Adipose tissue (tissue), 3 donors: ENCODE data around the gene BACH2. TPM values are rescaled to one million over a fixed set of nuclear protein-coding genes. Genes with fewer than 3 reads are reported as not detected.
"Not testable (repeated sequence)": the region's sequence is repeated elsewhere in the genome, so short reads cannot be mapped to it uniquely, and the experiment has no call there.

ENCODE experiments used
- H3K27ac ChIP-seq: one replicate; pipeline ENCODE4 v1.5.1; 2013; ENCODE audit warnings: low read depth, low read length
- WGBS, 3 donors: extraction: QIAGEN DNeasy Blood & Tissue Kit; methylation state at CpG; one replicate each; pipeline ENCODE4 v1.1.7; 2013; 5-methylcytosine and 5-hydroxymethylcytosine counted together
- polyA plus RNA-seq, 3 donors: library from polyadenylated mRNA; stranded (reverse); fragments of 200-250 nt; gene quantifications; one replicate each; pipeline ENCODE4 v1.2.3, GENCODE V29; 2013
- donor health status: healthy with polysubstance abuse.
- donor health status: Bipolar disorder and iron deficiency.
- donor health status: healthy.

Gene BACH2
- polyA plus RNA-seq, 3 donors, result 0.52 to 0.79 (median 0.53) TPM

DNA sequence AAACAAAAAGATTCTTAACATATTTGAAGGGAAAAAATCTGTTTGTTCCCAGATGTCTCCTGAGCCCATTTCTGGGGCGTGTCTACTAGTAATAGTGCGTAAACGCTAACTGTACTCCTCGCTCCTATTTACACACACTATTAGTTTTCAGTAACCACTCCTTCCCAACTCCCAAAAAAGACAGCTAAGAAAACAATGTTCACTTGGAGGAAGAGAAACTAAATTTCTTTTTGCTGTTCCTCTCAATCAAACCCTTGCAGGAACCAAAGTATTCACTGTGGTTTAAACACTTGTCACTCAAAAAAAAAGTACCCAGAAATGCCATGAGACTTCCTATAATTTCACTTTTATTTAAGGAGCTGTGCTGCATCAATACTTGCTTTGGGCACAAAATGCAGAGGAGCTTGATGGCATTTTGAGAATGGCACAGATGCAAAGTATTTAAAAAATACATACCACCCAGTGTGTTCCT, 118.2 kb downstream of the BACH2 start:
- H3K27ac ChIP-seq, result no peak overlapping the region
- WGBS, 3 donors, result 42 to 63% (median 54%) methylated on average over 4 of the region's 4 CpGs

- WGBS, 3 donors, result 60 to 74% (median 74%) methylated on average over 11 of the region's 11 CpGs
- H3K27ac ChIP-seq, result no peak overlapping the region
Observed at GRCh38 chr6:90177544-90178383, 118.9 kb downstream of the BACH2 start.

DNA sequence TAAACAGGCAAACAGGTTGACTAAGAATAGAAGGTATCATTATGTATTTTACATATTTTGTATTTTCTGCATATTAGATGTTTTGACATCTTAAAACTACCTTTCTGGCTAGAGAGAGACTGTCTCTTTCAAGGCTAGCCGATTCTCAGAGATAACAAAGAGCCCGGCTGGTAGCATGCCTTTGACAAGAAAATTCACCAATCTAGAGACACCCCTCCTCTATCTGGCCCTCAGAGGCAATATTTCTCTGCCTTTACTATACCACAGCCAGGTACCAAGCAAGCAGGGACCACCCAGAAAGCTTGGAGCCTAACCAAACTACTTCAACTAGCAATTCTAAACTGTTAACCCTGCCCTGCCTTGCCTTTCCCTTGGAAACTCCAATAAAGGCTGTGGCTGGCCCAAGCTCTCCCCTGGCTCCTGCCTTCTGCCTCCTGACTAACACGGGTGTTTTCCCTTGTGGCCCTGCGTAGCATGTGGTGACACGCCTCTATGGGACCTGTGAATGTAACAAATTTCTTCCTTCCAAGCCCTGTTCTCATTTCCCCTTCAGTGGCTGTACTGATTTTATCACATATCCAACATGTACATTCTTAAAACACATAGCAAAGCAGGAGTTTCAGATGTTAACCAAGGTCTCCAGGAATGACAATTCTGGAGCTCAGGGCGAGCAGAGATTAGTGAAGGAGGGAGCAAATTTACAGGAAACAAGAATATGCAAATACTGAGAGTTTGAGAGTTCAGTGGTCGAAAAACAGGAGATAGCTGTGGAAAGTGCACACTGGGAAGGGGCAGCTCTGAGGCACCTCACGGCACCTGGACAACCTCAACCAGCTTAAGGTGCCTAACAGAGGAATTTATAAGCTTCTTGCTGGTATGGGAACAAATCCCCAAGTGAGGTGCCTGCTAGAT, 120.8 kb downstream of the BACH2 start:
- no peak overlapping the region for H3K27ac ChIP-seq
- 63 to 73% (median 66%) methylated on average over 8 of the region's 8 CpGs for WGBS, 3 donors

DNA sequence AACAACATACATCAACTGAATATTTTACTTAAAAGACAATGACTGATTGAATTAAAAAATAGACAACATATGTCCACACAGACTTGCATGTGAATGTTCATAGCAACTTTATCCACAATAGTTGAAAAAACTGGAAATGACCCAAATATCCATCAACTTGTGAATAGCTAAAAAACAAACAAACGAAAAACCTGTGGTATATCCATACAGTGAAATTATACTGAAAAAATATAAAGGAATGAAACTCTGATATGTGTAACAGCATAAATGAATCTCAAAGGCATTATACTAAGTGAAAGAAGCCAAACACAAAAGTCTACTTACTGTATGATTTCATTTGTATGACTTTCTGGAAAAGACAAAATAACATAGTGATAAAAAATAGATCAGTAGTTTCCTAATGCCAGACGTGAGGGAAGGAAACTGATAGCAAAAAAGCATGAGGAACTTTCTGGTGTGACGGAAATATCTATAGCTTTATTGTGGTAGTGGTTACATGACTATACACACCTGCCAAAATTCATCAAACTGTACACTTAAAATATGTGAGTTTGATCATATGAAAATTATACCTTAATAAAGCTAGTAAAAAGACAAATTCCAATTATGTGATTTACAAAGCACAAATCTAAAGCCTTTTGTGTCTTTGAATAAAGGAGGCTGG, 123.2 kb downstream of the BACH2 start:
- whole genome bisulfite sequencing, 3 donors, result 63 to 82% (median 66%) methylated on average over 3 of the region's 3 CpGs
- H3K27ac ChIP-seq, result no peak overlapping the region

DNA sequence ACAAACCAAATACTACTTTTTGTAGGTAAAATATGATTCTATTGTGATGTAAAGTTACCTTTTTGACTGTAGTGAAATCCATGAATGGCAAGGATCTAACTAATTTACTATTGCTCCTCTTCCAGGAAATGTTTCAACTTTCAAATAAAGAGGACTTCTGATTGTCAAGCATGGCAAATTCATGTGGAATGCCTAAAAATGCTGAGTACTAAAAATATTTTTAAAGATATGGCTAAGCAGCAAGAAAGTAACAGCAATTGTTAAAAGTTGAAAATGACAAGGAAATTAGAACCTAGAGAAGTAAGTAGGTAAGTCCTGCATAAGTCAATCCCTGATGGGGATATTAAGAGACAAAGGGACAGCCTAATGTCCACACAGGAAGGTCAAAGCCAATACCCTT, 126.0 kb downstream of the BACH2 start:
- no peak overlapping the region for H3K27ac ChIP-seq

DNA sequence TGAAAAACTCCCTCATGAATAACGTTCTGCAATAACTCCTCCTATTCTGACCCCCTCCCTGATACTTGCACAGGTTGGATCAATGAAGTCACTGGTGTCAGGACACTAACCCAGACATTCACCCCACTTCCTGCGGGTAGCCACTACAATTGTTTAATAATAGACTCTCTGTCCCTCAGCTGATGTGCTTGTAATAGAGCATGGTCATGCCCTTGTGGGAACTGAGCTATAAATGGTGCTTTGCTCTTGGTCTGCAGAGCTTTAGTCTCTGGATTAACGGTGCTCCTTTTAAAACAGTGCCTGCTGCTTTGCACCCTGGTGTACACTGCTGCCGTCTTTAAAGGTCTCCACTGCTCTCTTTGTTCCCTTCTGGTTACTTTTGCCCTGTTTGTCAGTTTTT, 127.3 kb downstream of the BACH2 start:
- WGBS, 3 donors, result 44 to 55% (median 48%) methylated on average over 4 of the region's 4 CpGs
- no peak overlapping the region for H3K27ac ChIP-seq

DNA sequence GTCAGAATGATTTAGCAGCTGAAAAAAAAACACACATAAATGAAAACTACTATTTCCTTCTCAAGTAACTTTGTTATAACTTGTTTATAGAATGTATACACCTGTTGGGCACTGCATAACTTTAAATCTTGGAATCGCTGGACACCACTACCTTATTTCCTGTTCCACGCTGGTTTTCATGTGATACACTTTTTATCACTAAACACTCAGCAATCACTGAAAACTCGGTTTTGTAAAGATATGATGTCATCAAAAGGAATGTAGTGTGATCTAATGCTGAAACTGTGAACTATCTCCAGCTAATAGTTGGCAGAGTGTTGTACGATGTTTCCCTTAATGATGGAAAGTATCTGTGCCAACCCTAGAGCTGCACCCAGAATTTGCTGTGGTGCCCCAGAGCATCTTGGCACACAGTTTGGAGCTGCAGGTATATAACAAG, 127.9 kb downstream of the BACH2 start:
- no peak overlapping the region for H3K27ac ChIP-seq
- 44 to 52% (median 48%) methylated on average over 4 of the region's 4 CpGs for WGBS, 3 donors

DNA sequence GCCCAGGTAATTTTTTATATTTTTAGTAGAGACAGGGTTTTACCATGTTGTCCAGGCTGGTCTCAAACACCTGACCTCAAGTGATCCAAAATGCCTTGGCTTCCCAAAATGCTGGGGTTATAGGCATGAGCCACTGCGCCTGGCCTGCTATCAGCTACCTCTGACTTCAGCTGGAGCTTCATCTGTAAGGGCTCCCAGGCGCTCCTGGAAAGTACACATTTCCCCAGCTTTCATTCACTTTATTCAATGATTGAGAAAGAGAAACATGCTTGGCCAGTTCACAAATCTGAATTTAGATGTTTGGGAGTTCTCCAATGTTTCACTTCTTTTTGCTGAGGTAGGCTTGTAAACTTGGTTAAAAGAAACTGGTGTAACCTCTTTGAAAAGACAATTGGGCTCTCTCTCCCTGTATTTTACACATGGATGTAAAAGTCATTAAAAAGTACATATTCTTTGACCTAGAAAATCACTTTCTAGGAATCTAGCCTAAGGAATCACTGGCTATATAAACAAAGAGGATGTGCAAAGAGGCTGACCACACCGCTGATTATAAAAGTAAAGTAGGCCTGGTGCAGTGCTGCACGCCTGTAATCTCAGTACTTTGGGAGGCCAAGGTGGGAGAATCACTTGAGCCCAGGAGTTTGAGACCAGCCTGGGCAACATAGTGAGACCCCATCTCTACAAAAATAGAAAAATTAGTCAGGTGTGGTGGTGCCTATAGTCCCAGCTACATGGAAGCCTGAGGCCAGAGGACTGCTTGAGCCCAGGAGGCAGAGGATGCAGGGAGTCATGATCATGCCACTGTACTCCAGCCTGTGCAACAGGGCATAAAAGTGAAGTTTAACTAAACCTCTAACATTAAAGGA, 128.9 kb downstream of the BACH2 start:
- 87 to 98% (median 95%) methylated on average over 4 of the region's 4 CpGs for WGBS, 3 donors
- H3K27ac ChIP-seq, result no peak overlapping the region

- H3K27ac ChIP-seq, result not testable (repeated sequence)
- 85 to 91% (median 88%) methylated on average over 6 to 7 of the region's 7 CpGs for WGBS, 3 donors
Observed at GRCh38 chr6:90166155-90166924, 130.3 kb downstream of the BACH2 start.

DNA sequence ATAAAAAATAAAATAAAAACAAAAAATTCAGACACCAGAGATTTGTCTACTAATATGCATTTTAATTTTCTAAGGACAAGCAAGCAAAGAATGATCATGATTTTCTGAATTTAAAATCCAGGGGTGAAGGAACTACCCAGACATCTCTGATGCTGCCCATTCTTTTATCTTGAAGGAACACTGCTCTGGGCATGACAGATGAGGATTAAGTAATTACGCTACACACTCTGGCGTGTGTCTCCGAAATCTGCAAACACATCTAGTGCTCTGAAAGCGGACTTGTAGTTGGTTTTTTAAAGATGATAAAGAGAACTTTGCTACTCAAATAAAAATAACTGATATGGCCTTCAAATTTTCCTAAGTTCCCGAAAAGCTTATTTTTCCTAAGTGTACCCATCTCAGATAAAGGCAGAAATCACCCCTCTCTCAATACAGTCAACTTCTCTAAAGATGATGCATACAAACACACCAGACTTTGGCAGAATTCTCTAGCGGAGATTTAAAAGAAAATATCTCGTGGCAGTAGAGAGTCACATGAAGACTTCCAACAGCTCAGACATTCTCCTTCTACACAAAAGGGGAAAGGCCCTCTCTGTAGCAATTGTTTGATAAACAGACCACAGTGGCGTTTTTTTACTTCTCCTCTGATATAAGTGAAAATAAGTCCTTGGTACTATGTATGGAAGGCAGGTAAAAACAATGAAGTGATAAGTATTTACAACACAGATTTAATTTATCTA, 133.8 kb downstream of the BACH2 start:
- WGBS, 3 donors, result 81 to 89% (median 88%) methylated on average over 8 of the region's 8 CpGs
- no peak overlapping the region for H3K27ac ChIP-seq

GRCh38 chr6:90160013-90160412, 136.6 kb downstream of the BACH2 start:
- WGBS, 3 donors, result 49 to 62% (median 58%) methylated on average over 3 of the region's 3 CpGs
- no peak overlapping the region for H3K27ac ChIP-seq

GRCh38 chr6:90159452-90159851, 137.2 kb downstream of the BACH2 start:
- WGBS, 3 donors, result 89 to 95% (median 89%) methylated on average over 2 of the region's 2 CpGs
- H3K27ac ChIP-seq, result no peak overlapping the region

- H3K27ac ChIP-seq, result no peak overlapping the region
Observed at GRCh38 chr6:90158936-90159335, 137.7 kb downstream of the BACH2 start.

GRCh38 chr6:90157441-90157840, 139.2 kb downstream of the BACH2 start:
- no peak overlapping the region for H3K27ac ChIP-seq
- 88 to 97% (median 95%) methylated on average over 7 of the region's 7 CpGs for WGBS, 3 donors

More at GRCh38 chr6:90158936-90159335, 137.7 kb downstream of the BACH2 start:
- WGBS, 3 donors, result 54 to 79% (median 79%) methylated on average over 5 of the region's 5 CpGs

GRCh38 chr6:90156861-90157260, 139.8 kb downstream of the BACH2 start:
- no peak overlapping the region for H3K27ac ChIP-seq
- WGBS, 3 donors, result 76 to 83% (median 79%) methylated on average over 5 of the region's 5 CpGs

DNA sequence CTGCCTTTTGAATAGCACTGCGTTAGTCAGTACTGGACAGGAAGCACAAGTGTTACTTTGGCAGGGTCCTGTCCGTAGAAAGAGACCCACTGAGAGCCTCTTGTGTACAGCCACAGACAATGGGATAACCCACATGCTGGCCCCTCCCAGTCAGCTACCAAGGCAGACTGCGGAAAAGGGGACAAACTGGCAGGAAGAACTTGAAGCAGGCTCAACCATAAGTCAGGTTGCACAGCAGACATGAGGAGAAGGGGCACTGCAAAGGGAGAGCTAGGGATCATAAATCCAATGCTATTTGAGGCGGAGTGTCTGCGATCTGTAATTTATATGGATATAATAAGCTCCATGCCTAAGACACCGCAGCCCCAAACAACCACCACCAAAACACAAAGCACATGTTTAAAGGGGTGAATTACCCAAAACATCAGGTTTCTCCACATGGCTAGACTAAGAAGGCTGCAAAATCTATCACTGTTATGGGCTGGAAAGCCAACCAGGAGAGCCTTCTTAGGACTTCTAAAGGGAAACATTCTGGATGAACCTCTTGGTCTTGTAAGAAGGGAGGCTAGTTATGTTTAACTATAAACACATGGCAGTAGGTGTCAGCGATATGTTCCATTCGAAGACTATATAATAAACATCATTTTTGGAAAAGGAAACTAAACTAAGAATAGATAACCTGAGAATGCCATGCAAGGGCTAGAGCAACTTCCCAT, 141.7 kb downstream of the BACH2 start:
- no peak overlapping the region for H3K27ac ChIP-seq
- WGBS, 3 donors, result 83 to 87% (median 84%) methylated on average over 8 of the region's 8 CpGs
